ENCODE data around the gene RALGDS. TPM values are rescaled to one million over a fixed set of nuclear protein-coding genes. Genes with fewer than 3 reads are reported as not detected.

The RALGDS gene
- total and polyA plus RNA-seq, 2 of the 4 experiments (the other 2 are of a cell fraction): 13.1 to 36.9 TPM

- no peak overlapping the region for H2BK15ac ChIP-seq (ENCODE audit: low read depth, low read length)
- ATAC-seq (ENCODE audit: low read depth) (no peak), DNase-seq (no peak)
- no peak overlapping the region for H3K4me3 ChIP-seq (ENCODE audit: insufficient read depth, low read depth, low read length)
- no peak overlapping the region for H4K5ac ChIP-seq (ENCODE audit: low read depth, low read length)
- H3K4ac ChIP-seq (ENCODE audit: low read depth, low read length): no peak overlapping the region
- no peaks in the 10 kb centered on the region for H3K9me3 ChIP-seq (ENCODE audit: control insufficient read depth, insufficient read depth, low read length)
- peaks cover 2% of the 10 kb centered on the region; the same call in 1 of the 2 replicates for H3K36me3 ChIP-seq (ENCODE audit: control insufficient read depth, insufficient read depth, low read length)
- H3K18ac ChIP-seq (ENCODE audit: low read depth, low read length): no peak overlapping the region
- no peak overlapping the region for H3K27ac ChIP-seq (ENCODE audit: insufficient read depth, low read length)
- ChIA-PET CTCF (no interaction called here), POLR2A (ENCODE audit: unreplicated experiment) (no interaction called here)
- 100% methylated on average over 1 of the region's 2 CpGs; no CpG with 5 or more reads in 1 of the 2 experiments for whole genome bisulfite sequencing, 2 experiments (ENCODE audit: extremely low coverage in 2 of 2, insufficient read length in 1 of 2)
- dilution Hi-C loops (cut with HindIII; ENCODE audit: low sequenced_read_pairs, unreplicated experiment) (no loop called here), intact Hi-C loops (cut with micrococcal nuclease) (no loop called here), in situ Hi-C loops (cut with MboI; ENCODE audit: low sequenced_read_pairs) (no loop called here)
- peaks cover 16 to 38% of the 10 kb centered on the region in 2 experiments; a peak in 3 of 4 replicates for H3K79me1 ChIP-seq (ENCODE audit: low read depth in 1 of 2, low read length in 2 of 2)
- peaks cover 14% of the 10 kb centered on the region for H3K9me1 ChIP-seq (ENCODE audit: insufficient read depth, low read length)
- H2BK120ac ChIP-seq (ENCODE audit: low read depth, low read length): no peak overlapping the region
- no peak overlapping the region for H3K4me2 ChIP-seq (ENCODE audit: low read depth, low read length)
- H2AK9ac ChIP-seq (replicated peaks; ENCODE audit: low read depth, low read length, poor library complexity): no peak overlapping the region
- H2BK20ac ChIP-seq (ENCODE audit: low read depth, low read length): no peak overlapping the region
- BruUV-seq (replicated peaks): no TSS peak
- no peak overlapping the region for H3K23ac ChIP-seq (ENCODE audit: low read depth, low read length)
- H2AK5ac ChIP-seq (ENCODE audit: low read depth, low read length): no peak overlapping the region
- H2BK5ac ChIP-seq (ENCODE audit: low read depth, low read length, poor library complexity, severe bottlenecking): no peak overlapping the region
- H3K27me3 ChIP-seq (ENCODE audit: control insufficient read depth, insufficient read depth, low read length): no peaks in the 10 kb centered on the region
- TF ChIP-seq RFX5 (IDR thresholded peaks at IDR 0.05; ENCODE audit: low read depth, low read length): no peak
- no peak for TF ChIP-seq CTCF (conservative IDR thresholded peaks at IDR 0.05; ENCODE audit: low read depth, low read length)
- TF ChIP-seq BHLHE40 (IDR thresholded peaks at IDR 0.05; ENCODE audit: low read depth, low read length): no peak
- TF ChIP-seq USF2 (IDR thresholded peaks at IDR 0.05; ENCODE audit: low read depth, low read length): no peak
- no peak for TF ChIP-seq POLR2A (IDR thresholded peaks at IDR 0.05; ENCODE audit: low read depth, low read length)
- TF ChIP-seq CEBPB (IDR thresholded peaks at IDR 0.05; ENCODE audit: low read depth, low read length): no peak
- no peak for TF ChIP-seq NFE2L2 (IDR thresholded peaks at IDR 0.05; ENCODE audit: low read depth, low read length)
- H4K8ac ChIP-seq (ENCODE audit: low read depth in 2 of 2, low read length in 2 of 2): no peak overlapping the region
- peaks cover 18% of the 10 kb centered on the region for H3K4me1 ChIP-seq (ENCODE audit: control insufficient read depth, insufficient read depth, low read length)
- H3K9ac ChIP-seq (ENCODE audit: low read depth, low read length): no peak overlapping the region
- no peak overlapping the region for H3K56ac ChIP-seq (ENCODE audit: extremely low read depth, insufficient read depth, low read length)
- H4K20me1 ChIP-seq (ENCODE audit: insufficient read depth, low read length): peaks cover 51% of the 10 kb centered on the region
- H3K14ac ChIP-seq (replicated peaks; ENCODE audit: low read depth, low read length): 0 out of 2 replicates have a peak overlapping the region, but pooled peaks have one; percentile 8
- H4K91ac ChIP-seq (ENCODE audit: insufficient read depth, low read depth, low read length): no peak overlapping the region
- H2AFZ ChIP-seq (replicated peaks; ENCODE audit: low read length, poor library complexity): no peak overlapping the region
Observed at GRCh38 chr9:133124907-133125275, 3.9 kb upstream of the RALGDS start.

All from IMR-90 (cell line).